Measurements from ENCODE around the gene EMILIN3. TPM values are rescaled to one million over a fixed set of nuclear protein-coding genes. Genes with fewer than 3 reads are reported as not detected.

EMILIN3 gene
- total RNA-seq, 2 experiments from 2014 or later: not detected

GRCh38 chr20:41355598-41356203, 10.9 kb downstream of the EMILIN3 start:
- H3K4me1 ChIP-seq (ENCODE audit: insufficient read depth, low read length, poor library complexity, severe bottlenecking): no peaks in the 10 kb centered on the region
- no TSS peak for BruUV-seq (replicated peaks)
- no peaks in the 10 kb centered on the region for H3K79me2 ChIP-seq (ENCODE audit: insufficient read depth, low read depth, low read length)
- ChIA-PET POLR2A (no interaction called here), CTCF (ENCODE audit: unreplicated experiment) (no interaction called here)
- no peaks in the 10 kb centered on the region for H3K9me2 ChIP-seq (ENCODE audit: insufficient read depth, low read length)
- H3K27ac ChIP-seq (ENCODE audit: low read depth, low read length, poor library complexity, severe bottlenecking): no peak overlapping the region
- H4K20me1 ChIP-seq (ENCODE audit: insufficient read depth, low read length): no peaks in the 10 kb centered on the region
- no peak overlapping the region for H2AFZ ChIP-seq (ENCODE audit: low read length)
- H3K4me3 ChIP-seq (ENCODE audit: low read depth, low read length, poor library complexity, severe bottlenecking): no peak overlapping the region
- H3K36me3 ChIP-seq (ENCODE audit: insufficient read depth, low read length): no peaks in the 10 kb centered on the region
- TF ChIP-seq EZH2phosphoT487 (IDR thresholded peaks at IDR 0.05; ENCODE audit: borderline replicate concordance, low read depth, low read length): no peak
- no peak for TF ChIP-seq CTCF (conservative IDR thresholded peaks at IDR 0.05; ENCODE audit: low read length)
- DNase-seq (ENCODE audit: low spot score): no peak
- no peaks in the 10 kb centered on the region for H3K9me3 ChIP-seq (ENCODE audit: low read length)
- H3K4me2 ChIP-seq (ENCODE audit: low read length): no peak overlapping the region
- intact Hi-C loops (cut with micrococcal nuclease; ENCODE audit: unreplicated experiment): no loop called here

- no peaks in the 10 kb centered on the region for H3K36me3 ChIP-seq (ENCODE audit: insufficient read depth, low read length)
- BruUV-seq (replicated peaks): no TSS peak
- no peaks in the 10 kb centered on the region for H3K9me2 ChIP-seq (ENCODE audit: insufficient read depth, low read length)
- DNase-seq (ENCODE audit: low spot score): no peak
- H3K27ac ChIP-seq (ENCODE audit: low read depth, low read length, poor library complexity, severe bottlenecking): no peak overlapping the region
- no peaks in the 10 kb centered on the region for H4K20me1 ChIP-seq (ENCODE audit: insufficient read depth, low read length)
- no peaks in the 10 kb centered on the region for H3K9me3 ChIP-seq (ENCODE audit: low read length)
- no peak overlapping the region for H3K4me2 ChIP-seq (ENCODE audit: low read length)
- CTCF ChIA-PET (ENCODE audit: unreplicated experiment): no interaction called here
- intact Hi-C loops (cut with micrococcal nuclease; ENCODE audit: unreplicated experiment): no loop called here
- H2AFZ ChIP-seq (ENCODE audit: low read length): no peak overlapping the region
- POLR2A ChIA-PET: no interaction called here
- H3K79me2 ChIP-seq (ENCODE audit: insufficient read depth, low read depth, low read length): no peaks in the 10 kb centered on the region
- H3K4me3 ChIP-seq (ENCODE audit: low read depth, low read length, poor library complexity, severe bottlenecking): no peak overlapping the region
- TF ChIP-seq EZH2phosphoT487 (IDR thresholded peaks at IDR 0.05; ENCODE audit: borderline replicate concordance, low read depth, low read length) (no peak), CTCF (conservative IDR thresholded peaks at IDR 0.05; ENCODE audit: low read length) (no peak)
- H3K4me1 ChIP-seq (ENCODE audit: insufficient read depth, low read length, poor library complexity, severe bottlenecking): no peaks in the 10 kb centered on the region
These were observed 11.4 kb downstream of the EMILIN3 start for GRCh38 chr20:41355192-41355591.

- no peaks in the 10 kb centered on the region for H3K9me2 ChIP-seq (ENCODE audit: insufficient read depth, low read length)
- no peak overlapping the region for H2AFZ ChIP-seq (ENCODE audit: low read length)
- H3K79me2 ChIP-seq (ENCODE audit: insufficient read depth, low read depth, low read length): no peaks in the 10 kb centered on the region
- no peaks in the 10 kb centered on the region for H3K9me3 ChIP-seq (ENCODE audit: low read length)
- BruUV-seq (replicated peaks): no TSS peak
- H4K20me1 ChIP-seq (ENCODE audit: insufficient read depth, low read length): no peaks in the 10 kb centered on the region
- TF ChIP-seq EZH2phosphoT487 (IDR thresholded peaks at IDR 0.05; ENCODE audit: borderline replicate concordance, low read depth, low read length): no peak
- no peak for TF ChIP-seq CTCF (conservative IDR thresholded peaks at IDR 0.05; ENCODE audit: low read length)
- intact Hi-C loops (cut with micrococcal nuclease; ENCODE audit: unreplicated experiment): no loop called here
- no peak overlapping the region for H3K27ac ChIP-seq (ENCODE audit: low read depth, low read length, poor library complexity, severe bottlenecking)
- H3K36me3 ChIP-seq (ENCODE audit: insufficient read depth, low read length): no peaks in the 10 kb centered on the region
- no peak overlapping the region for H3K4me2 ChIP-seq (ENCODE audit: low read length)
- no peaks in the 10 kb centered on the region for H3K4me1 ChIP-seq (ENCODE audit: insufficient read depth, low read length, poor library complexity, severe bottlenecking)
- CTCF ChIA-PET (ENCODE audit: unreplicated experiment): no interaction called here
- POLR2A ChIA-PET: no interaction called here
- no peak for DNase-seq (ENCODE audit: low spot score)
- no peak overlapping the region for H3K4me3 ChIP-seq (ENCODE audit: low read depth, low read length, poor library complexity, severe bottlenecking)
These were observed 13.1 kb downstream of the EMILIN3 start for GRCh38 chr20:41353530-41353929.
